Activated CD8-positive, alpha-beta memory T cell treated with anti-CD3 and anti-CD28 coated beads, Interleukin-2, amount 50 U/mL, for 4 hours (primary cell): ENCODE data around the gene RAPGEF3.
A peak's percentile ranks its signal among the peaks of the same experiment; 100 is the strongest.

Experiments used
- DNase-seq: peaks from one replicate; pipeline ENCODE4 v3.0.0-alpha.2; 2020

RAPGEF3 gene

GRCh38 chr12:47755655-47756562 is 2.8 kb downstream of the RAPGEF3 start:
- DNase-seq = no peak

GRCh38 chr12:47754881-47755280 is 3.8 kb downstream of the RAPGEF3 start:
- DNase-seq = no peak

- DNase-seq = no peak
Measured at GRCh38 chr12:47754126-47754525, 4.6 kb downstream of the RAPGEF3 start.

GRCh38 chr12:47753021-47754001 is 5.4 kb downstream of the RAPGEF3 start:
- no peak for DNase-seq

DNA sequence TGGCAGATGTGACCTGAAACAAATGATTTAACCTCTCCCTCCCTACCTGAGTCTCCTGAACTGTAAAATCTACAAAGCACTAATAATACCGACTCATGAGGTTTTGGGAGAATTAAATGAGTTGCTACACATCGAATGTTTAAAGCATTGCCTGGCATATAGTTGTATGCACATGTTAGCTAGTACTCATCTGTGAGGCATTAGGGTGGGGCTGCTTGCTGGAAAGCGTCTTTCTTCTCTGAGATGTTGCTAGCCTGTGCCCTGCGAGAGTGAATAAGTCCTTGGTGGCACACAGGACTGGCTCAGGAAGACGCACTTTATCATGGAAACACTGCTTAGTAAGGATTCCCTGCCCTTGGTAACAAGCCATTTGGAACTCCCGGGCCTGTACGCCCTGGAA is 6.1 kb downstream of the RAPGEF3 start:
- DNase-seq = no peak

GRCh38 chr12:47752121-47752520 is 6.6 kb downstream of the RAPGEF3 start:
- no peak for DNase-seq

DNA sequence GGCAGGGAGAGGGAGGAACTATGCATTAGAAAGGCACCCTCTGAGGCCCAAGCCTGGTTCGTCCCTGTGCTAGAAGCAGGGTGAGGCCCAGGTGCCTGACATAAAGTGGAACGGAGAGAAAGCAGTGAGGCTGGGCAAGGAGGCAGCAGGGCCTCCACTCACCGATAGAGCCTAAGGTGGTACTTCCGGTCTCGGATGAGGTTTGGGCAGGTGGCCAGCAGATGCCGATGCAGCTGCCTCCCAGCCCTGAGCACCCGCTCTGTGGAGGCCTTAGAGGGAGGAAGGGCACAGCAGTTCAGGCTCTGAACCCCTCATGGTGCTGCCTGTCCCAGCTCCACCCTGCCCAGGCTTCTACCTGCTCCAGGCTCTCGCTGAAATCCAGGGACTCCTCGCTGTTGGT is 7.1 kb downstream of the RAPGEF3 start:
- DNase-seq = no peak

DNA sequence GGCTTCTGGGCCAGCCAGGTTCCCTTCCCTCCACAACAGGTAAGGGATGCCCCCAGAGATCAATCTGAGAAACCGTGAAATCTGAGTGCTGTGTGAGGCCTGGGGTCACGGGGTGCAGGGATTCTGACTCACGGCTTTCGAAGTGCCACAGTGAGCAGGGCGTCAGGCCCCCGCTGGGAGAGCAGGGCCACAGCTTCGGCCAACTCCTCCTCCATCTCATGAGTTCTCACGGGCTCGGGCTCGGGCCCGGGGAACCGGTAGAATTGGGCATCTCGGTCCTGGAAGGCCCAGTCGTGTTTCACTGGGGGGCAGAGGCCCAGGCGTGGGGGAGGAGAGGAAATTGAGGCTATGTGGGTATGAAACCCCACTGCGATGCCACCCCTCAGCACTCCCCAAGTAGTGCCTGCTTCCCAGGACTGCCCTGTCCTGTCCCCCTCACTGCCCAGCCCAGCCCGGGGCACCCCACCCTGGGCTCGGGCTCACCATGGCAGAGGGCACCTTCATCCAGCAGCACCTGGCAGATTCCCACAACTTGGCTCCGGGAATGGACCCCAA is 7.7 kb downstream of the RAPGEF3 start:
- no peak for DNase-seq

DNA sequence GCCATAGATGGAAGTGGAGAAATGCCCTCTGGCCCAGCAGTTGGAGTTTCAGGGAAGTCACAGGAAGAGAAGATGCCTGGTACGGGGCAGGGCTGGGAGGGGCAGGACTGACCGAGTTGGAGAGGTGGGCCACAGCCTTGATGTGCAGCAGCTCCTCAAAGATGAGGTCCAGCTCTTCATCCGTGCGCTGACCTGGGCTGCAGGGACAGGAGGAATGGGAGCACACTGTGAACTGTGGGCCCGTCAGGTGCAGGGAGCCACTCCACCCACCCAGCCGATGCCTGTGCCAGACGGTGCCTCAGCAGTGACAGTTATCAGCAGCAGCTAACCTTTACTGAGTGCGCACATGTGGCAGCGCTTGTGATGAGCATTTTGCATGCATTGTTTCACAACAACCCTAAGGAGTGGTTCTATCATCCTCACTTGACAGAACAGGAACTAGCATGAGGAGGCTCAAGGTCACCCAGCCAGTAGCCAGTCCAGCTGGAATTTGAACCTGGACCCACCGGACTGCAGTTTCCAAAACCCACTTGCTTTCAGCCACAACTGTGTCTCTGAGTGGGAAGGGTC is 8.4 kb downstream of the RAPGEF3 start:
- DNase-seq = no peak

DNA sequence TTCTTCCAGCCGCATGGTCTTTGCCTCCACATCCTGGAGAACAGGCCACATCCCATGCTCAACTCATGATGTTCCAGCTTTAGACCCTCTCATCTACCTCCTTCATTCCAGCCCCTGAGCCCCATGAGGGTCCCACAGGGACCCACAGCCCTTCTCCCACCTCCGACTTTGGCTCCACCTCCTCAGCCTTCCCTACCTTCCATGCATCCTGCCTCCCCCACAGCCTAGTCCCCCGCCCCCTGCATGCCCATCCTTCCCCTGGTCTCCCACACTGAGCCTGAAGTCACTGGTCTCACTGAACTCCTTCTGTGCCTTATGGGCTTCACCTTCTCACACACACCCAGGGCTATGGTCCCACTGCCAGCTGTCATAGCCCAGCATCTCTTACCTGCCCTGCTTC is 9.8 kb downstream of the RAPGEF3 start:
- DNase-seq = no peak

DNA sequence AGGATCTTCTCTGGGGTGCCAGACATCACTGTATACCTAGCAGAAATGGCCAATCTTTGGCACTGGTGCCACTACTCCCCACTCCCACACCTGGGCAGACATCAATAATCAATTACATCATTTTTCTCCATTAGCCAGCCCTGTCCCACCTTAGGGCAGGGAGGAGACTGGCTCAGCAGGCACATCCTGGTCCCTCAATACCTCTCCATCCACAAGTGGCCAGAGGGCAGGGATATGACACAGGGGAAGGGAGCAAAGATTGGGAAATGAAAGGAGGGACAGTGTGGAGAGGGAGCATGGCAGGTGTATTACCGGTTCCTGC is 10.2 kb downstream of the RAPGEF3 start:
- no peak for DNase-seq

DNA sequence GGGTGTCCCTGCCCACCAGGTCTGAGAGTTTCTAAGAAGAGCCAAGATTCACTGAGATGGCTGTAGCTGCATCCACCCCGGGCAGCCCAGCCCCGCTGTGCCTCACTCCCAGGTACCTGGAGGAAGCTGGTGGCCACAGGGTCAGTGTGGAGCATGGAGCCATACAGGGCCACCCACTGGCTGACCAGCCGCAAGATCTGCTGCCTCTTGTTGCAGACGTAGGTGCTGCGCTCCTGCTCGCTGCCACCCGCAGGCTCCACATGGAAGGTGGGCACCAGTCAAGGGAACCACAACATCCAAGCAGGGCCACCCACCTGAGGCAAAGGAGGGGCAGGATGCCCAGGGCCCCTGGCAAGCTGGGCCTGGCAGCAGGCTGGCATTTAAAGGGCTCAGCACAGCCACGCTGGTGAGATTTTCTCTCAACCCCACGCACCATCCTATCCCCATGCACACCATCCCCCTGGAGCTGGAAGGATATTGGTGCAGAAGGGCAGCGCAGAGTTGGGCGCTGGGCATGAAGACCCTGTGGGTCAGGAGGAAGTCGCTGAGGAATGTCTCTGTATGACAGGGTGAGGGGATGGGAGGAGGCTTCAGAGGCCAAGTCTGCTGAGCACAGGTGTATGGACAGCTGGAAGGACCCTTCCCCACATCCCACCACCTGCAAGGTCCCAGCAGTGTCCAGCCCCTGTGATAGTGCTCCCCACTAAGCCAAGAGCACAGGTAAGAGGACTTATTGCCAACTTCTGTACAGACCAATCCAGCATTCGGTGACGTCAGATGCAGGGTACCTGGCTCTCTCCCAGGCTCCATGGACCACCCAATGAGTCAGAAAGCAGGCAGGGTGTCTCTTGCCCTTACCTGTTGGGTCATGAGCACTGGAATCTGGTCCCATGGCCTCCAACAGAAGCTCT is 10.8 kb downstream of the RAPGEF3 start:
- no peak for DNase-seq

- no peak for DNase-seq
Measured at GRCh38 chr12:47747126-47747525, 11.6 kb downstream of the RAPGEF3 start.

DNA sequence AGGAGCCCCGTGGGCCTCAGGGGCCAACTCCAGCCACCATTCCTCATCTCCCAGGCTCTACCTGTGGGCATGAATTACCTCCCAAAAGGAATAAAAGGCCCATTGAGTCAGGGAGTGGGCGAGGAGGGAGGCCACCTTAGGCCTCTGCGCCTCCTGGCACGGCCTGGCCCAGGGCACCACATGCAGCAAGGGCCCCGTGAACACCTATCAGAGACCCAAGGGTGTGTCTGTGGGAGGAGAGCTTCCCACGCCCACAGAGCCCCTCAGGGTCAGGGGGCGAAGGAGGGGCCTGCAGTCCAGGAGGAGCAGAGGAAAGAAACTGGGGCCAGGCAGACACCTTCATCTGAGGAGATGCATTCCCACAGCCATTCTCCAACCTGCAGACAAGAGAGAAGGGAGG is 12.2 kb downstream of the RAPGEF3 start:
- no peak for DNase-seq

DNA sequence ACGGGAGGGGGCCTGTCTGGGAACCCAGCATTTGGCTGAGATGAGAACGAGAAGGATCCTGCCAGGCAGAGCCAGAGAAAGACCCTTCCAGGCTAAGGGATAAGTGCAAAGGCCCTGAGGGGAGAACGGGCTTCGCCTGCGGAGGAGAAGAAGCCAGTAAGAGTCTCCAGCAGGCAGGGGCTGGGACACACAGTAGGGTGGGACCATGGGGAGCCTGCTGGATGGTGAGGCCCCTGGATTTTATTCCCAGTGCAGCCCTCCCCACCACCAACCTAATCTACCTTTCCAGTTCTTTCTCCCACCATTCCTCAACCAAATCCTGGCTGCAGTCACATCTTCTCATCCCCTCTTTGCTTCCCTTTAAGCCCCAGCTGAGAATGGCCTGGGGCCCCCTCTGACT is 12.6 kb downstream of the RAPGEF3 start:
- no peak for DNase-seq

DNA sequence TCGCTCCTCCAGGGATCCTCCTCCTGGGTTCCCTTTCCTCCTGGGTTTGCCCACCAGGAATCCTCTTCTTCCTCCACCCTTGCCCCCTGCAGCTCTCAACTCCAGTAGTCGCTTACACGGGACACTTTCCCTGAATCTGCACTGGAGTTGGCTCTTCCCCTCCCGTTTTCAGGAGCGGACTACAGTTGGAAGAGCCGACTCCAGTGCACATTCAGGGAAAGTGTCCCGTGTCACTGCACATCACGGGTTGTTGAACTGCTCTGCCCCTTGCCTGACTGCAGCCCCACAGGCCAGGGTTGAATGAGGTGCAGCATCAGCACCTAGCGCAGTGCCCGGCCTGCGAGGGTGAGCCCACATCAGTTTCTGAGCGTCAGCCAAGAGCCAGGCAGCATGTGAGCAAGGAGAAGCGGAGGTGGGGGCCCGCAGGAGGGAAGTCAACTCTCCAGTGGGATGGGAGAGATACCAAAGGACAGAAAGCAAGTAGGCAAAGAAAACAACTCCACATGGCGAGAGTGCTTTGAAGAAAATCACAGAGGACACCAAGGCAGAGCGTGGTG is 13.1 kb downstream of the RAPGEF3 start:
- DNase-seq = no peak

DNA sequence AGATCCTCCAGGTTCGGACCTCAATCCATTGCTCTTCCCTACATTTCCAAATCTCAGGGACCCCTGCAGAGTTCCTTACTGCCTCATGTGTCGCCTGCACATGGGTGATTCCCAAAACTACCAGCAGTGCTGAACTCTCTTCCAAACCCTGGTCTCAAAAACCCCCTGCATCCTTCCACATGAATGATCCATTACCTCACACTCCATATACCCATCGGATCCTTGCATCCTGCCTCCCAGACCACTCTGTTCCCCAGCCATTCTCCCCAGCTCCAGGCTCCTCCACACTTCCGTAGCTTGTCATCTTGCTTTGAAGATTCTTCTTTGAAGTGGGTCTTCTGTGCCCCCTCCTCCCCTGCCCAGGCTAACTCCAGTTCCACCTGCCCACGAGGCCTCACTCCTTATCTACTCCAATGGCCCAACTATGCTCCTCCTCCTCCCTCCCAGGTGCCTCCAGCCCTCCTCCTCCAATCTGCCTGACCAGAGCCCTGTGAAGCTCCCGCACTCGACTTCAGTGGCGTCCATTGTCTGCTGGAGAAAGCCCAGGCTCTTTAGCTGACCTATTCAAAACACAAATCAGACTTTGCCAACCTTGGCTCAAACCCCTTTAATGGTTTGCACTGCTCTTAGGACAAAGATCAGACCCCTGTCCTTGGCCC is 13.8 kb downstream of the RAPGEF3 start:
- no peak for DNase-seq

GRCh38 chr12:47744005-47744651 is 14.6 kb downstream of the RAPGEF3 start:
- peak; percentile 69 for DNase-seq

DNA sequence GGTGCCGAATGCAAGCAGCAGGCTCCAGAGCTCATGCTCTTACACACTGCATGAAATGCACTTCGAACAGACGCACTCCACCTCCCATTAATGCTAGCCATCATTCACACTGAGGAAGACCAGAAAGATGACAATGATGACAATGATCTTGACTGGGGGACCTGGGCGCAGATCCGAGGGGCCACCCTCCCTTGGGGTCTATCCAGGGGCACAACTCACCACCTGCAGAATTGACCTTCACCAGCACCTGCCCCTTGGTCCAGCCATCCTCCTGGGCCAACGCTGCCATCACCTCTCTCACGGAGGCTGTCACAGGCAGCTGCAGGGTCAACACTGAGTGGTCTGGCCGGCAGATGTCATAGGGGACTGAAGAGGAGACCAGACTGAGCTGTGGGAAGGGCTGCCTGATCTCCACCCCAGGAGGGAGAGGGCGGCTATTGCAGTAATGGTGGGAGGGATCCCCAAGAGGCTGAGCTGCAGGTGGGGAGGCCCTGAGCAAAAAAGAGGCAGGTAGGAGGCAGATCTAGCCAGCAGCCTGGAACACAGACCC is 15.3 kb downstream of the RAPGEF3 start:
- DNase-seq = no peak

GRCh38 chr12:47742253-47742825 is 16.3 kb downstream of the RAPGEF3 start:
- DNase-seq = peak; percentile 75
